HPDE6-E6E7 (cell line): ENCODE measurements around the gene ATF5.

Source experiments
- DNase-seq: peaks from one replicate; pipeline ENCODE4 v3.0.0; 2011; ENCODE audit warnings: missing footprints; ENCODE audit errors: extremely low spot score

The ATF5 gene

GRCh38 chr19:49976496-49976895 is 47.5 kb downstream of the ATF5 start:
- no peak for DNase-seq

GRCh38 chr19:49977076-49977475 is 48.1 kb downstream of the ATF5 start:
- DNase-seq: no peak

- DNase-seq: no peak
These were observed 48.9 kb downstream of the ATF5 start for GRCh38 chr19:49977881-49978280.

- DNase-seq: no peak
These were observed 49.3 kb downstream of the ATF5 start for GRCh38 chr19:49978324-49978723.

- no peak for DNase-seq
These were observed 52.9 kb downstream of the ATF5 start for GRCh38 chr19:49981603-49982593.
